NCI-H510A (cell line): ENCODE data around the gene EFTUD2.

Source experiments
- DNase-seq: peaks from one replicate; lab custom pipeline; 2025; lab: John Stamatoyannopoulos, UW

Gene EFTUD2

GRCh38 chr17:44910231-44911106 is 11.2 kb upstream of the EFTUD2 start:
- DNase-seq = no peak

- DNase-seq = no peak
These were observed 10.5 kb upstream of the EFTUD2 start for GRCh38 chr17:44909681-44910144.

- no peak for DNase-seq
These were observed 9.6 kb upstream of the EFTUD2 start for GRCh38 chr17:44908761-44909326.

- DNase-seq = no peak
These were observed 8.7 kb upstream of the EFTUD2 start for GRCh38 chr17:44907729-44908470.

GRCh38 chr17:44906763-44907728 is 7.8 kb upstream of the EFTUD2 start:
- no peak for DNase-seq

GRCh38 chr17:44906010-44906646 is 6.9 kb upstream of the EFTUD2 start:
- DNase-seq = no peak

GRCh38 chr17:44905006-44906000 is 6.1 kb upstream of the EFTUD2 start:
- DNase-seq = no peak

GRCh38 chr17:44904001-44904984 is 5.0 kb upstream of the EFTUD2 start:
- no peak for DNase-seq

- DNase-seq = no peak
These were observed 3.9 kb upstream of the EFTUD2 start for GRCh38 chr17:44903012-44903685.

GRCh38 chr17:44902135-44902760 is 3.0 kb upstream of the EFTUD2 start:
- DNase-seq = no peak

- no peak for DNase-seq
These were observed 2.2 kb upstream of the EFTUD2 start for GRCh38 chr17:44901411-44901921.

GRCh38 chr17:44900894-44901293 is 1.6 kb upstream of the EFTUD2 start:
- peak; percentile 57 for DNase-seq

GRCh38 chr17:44898768-44899073 is 524 bp downstream of the EFTUD2 start:
- no peak for DNase-seq

- DNase-seq = no peak
These were observed 4.6 kb downstream of the EFTUD2 start for GRCh38 chr17:44894642-44895041.

- no peak for DNase-seq
These were observed 7.0 kb downstream of the EFTUD2 start for GRCh38 chr17:44892250-44892649.

GRCh38 chr17:44889003-44889402 is 10.2 kb downstream of the EFTUD2 start:
- DNase-seq = no peak
